ENCODE measurements around the gene MYH3.

GRCh38 chr17:10579270-10579669 is 77.8 kb downstream of the MYH3 start:
- no peak for TF ChIP-seq EZH2 (IDR thresholded peaks at IDR 0.05; ENCODE audit: low read length)
- TF ChIP-seq, protein P1, sequence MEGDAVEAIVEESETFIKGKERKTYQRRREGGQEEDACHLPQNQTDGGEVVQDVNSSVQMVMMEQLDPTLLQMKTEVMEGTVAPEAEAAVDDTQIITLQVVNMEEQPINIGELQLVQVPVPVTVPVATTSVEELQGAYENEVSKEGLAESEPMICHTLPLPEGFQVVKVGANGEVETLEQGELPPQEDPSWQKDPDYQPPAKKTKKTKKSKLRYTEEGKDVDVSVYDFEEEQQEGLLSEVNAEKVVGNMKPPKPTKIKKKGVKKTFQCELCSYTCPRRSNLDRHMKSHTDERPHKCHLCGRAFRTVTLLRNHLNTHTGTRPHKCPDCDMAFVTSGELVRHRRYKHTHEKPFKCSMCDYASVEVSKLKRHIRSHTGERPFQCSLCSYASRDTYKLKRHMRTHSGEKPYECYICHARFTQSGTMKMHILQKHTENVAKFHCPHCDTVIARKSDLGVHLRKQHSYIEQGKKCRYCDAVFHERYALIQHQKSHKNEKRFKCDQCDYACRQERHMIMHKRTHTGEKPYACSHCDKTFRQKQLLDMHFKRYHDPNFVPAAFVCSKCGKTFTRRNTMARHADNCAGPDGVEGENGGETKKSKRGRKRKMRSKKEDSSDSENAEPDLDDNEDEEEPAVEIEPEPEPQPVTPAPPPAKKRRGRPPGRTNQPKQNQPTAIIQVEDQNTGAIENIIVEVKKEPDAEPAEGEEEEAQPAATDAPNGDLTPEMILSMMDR (optimal IDR thresholded peaks at IDR 0.05 in 1 of 3, IDR thresholded peaks at IDR 0.05 in 1 of 3, conservative IDR thresholded peaks at IDR 0.05 in 1 of 3; ENCODE audit: extremely low read depth in 1 of 3, insufficient read depth in 2 of 3, low read length in 3 of 3), result no peak
